RWPE2 (cell line): ENCODE data around the gene KLHL26.

Experiments
- ATAC-seq: fragments of 200-7000 bp; cut with Tn5 transposase; 3 replicates; pipeline ENCODE4 v1.9.1; 2021; ENCODE audit warnings: low read depth
- DNase-seq: peaks from one replicate; pipeline ENCODE4 v3.0.0-alpha.2; 2020; ENCODE audit warnings: low spot score
- H3K27ac ChIP-seq: fragments of 450-650 bp; 2 replicates; pipeline ENCODE4 v1.5.1; 2017; ENCODE audit warnings: mild to moderate bottlenecking; ENCODE audit not compliant: poor library complexity, severe bottlenecking
- H3K27me3 ChIP-seq: fragments of 250-450 bp; sonication (Bioruptor Pico); 2 replicates; pipeline ENCODE4 v1.5.1; 2021; ENCODE audit warnings: mild to moderate bottlenecking, moderate library complexity; ENCODE audit not compliant: insufficient read depth, poor library complexity, severe bottlenecking
- H3K36me3 ChIP-seq: fragments of 250-450 bp; sonication (Bioruptor Pico); 2 replicates; pipeline ENCODE4 v1.5.1; 2020; ENCODE audit warnings: low read depth, mild to moderate bottlenecking, moderate library complexity
- H3K4me1 ChIP-seq: fragments of 250-450 bp; sonication (Bioruptor Pico); 2 replicates; pipeline ENCODE4 v1.5.1; 2021; ENCODE audit warnings: mild to moderate bottlenecking, moderate library complexity; ENCODE audit not compliant: insufficient read depth, poor library complexity, severe bottlenecking
- H3K4me3 ChIP-seq: fragments of 250-450 bp; sonication (Bioruptor Pico); 2 replicates; pipeline ENCODE4 v1.5.1; 2021; ENCODE audit warnings: mild to moderate bottlenecking, moderate library complexity; ENCODE audit not compliant: severe bottlenecking
- H3K9me3 ChIP-seq: fragments of 250-450 bp; sonication (Bioruptor Pico); 2 replicates; pipeline ENCODE4 v1.5.1; 2021; ENCODE audit warnings: mild to moderate bottlenecking, moderate library complexity; ENCODE audit not compliant: severe bottlenecking
- TF ChIP-seq, protein P1 (sequence below): fragments of 450-650 bp; IDR thresholded peaks from one replicate; pipeline ENCODE4 v1.5.1; 2017; ENCODE audit warnings: mild to moderate bottlenecking, moderate library complexity; ENCODE audit not compliant: poor library complexity, severe bottlenecking

The KLHL26 gene

GRCh38 chr19:18672044-18672451 is 35.2 kb downstream of the KLHL26 start:
- no peak for ATAC-seq
- H3K4me3 ChIP-seq = no peak overlapping the region

DNA sequence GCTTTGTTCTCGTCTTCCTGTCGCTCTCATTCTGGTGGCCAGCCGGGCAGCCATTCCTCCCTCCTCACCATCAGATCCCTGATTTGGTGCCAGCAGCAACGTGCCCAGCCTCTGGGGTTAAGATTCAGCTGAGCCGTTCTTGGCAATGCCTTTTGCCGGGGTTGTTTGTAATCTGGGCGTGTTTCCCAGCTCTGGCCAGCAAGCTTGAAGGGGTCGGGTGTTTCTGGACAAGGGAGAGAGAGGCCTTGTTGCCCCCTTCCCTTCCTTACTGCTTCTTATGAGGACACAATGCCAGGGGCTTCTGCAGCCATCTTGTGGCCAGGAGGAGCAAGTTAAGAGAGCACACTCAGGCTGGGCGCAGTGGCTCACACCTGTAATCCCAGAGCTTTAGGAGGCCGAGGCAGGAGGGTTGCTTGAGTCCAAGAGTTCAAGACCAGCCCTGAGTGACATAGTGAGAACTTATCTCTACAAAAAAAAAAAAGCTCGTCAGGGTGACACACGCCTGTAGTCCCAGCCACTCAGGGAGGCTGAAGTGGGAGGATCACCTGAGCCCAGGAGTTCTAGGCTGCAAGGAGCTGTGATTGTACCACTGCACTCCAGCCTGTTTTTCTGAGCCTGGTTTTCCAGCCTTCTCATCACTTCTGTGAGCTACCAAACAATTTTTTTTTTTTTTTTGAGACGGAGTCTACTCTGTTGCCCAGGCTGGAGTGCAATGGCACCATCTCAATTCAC is 35.9 kb downstream of the KLHL26 start:
- Histone ChIP-seq H3K27me3 (no peaks in the 10 kb centered on the region), H3K27ac (no peak overlapping the region), H3K36me3 (no peaks in the 10 kb centered on the region), H3K9me3 (no peaks in the 10 kb centered on the region), H3K4me1 (peaks cover 6% of the 10 kb centered on the region), H3K4me3 (no peak overlapping the region)
- DNase-seq (no peak), ATAC-seq (peak; percentile 28; the same call in 1 of the 3 replicates)
- TF ChIP-seq, protein P1, sequence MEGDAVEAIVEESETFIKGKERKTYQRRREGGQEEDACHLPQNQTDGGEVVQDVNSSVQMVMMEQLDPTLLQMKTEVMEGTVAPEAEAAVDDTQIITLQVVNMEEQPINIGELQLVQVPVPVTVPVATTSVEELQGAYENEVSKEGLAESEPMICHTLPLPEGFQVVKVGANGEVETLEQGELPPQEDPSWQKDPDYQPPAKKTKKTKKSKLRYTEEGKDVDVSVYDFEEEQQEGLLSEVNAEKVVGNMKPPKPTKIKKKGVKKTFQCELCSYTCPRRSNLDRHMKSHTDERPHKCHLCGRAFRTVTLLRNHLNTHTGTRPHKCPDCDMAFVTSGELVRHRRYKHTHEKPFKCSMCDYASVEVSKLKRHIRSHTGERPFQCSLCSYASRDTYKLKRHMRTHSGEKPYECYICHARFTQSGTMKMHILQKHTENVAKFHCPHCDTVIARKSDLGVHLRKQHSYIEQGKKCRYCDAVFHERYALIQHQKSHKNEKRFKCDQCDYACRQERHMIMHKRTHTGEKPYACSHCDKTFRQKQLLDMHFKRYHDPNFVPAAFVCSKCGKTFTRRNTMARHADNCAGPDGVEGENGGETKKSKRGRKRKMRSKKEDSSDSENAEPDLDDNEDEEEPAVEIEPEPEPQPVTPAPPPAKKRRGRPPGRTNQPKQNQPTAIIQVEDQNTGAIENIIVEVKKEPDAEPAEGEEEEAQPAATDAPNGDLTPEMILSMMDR = peak; percentile 26

More at GRCh38 chr19:18672044-18672451, 35.2 kb downstream of the KLHL26 start:
- TF ChIP-seq, protein P1 = no peak
- no peaks in the 10 kb centered on the region for H3K4me1 ChIP-seq
- no peaks in the 10 kb centered on the region for H3K27me3 ChIP-seq
- no peaks in the 10 kb centered on the region for H3K36me3 ChIP-seq
- H3K27ac ChIP-seq = no peak overlapping the region
- no peak for DNase-seq
- no peaks in the 10 kb centered on the region for H3K9me3 ChIP-seq

DNA sequence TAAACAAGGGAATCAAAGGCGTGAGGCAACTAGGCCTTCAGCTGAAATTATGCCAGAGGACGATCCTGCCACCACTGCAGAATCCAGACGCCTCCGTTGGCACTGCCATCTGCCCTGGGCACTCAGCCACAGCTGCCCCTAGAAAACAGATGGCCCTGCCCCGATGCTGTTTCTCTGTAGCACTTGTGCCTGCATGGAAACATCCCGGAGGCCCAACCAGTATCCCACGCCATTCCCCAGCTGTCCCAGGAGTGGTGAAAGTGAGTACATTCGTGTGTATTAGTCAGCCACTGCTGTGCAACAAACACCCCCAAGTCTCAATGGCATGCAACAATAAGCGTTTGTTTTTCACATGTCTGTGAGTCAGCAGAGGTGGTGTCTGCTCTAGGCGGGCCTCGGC is 37.8 kb downstream of the KLHL26 start:
- no peak overlapping the region for H3K4me3 ChIP-seq
- no peaks in the 10 kb centered on the region for H3K27me3 ChIP-seq
- DNase-seq = no peak
- TF ChIP-seq, protein P1 = no peak
- H3K27ac ChIP-seq = no peak overlapping the region
- H3K36me3 ChIP-seq = no peaks in the 10 kb centered on the region
- H3K9me3 ChIP-seq = no peaks in the 10 kb centered on the region
- ATAC-seq = no peak
- peaks cover 15% of the 10 kb centered on the region for H3K4me1 ChIP-seq

- TF ChIP-seq, protein P1 = peak; percentile 32
- H3K27ac ChIP-seq = no peak overlapping the region
- no peak for DNase-seq
Measured at GRCh38 chr19:18675779-18676178, 39.0 kb downstream of the KLHL26 start.

GRCh38 chr19:18676692-18677091 is 39.9 kb downstream of the KLHL26 start:
- Histone ChIP-seq H3K4me3 (no peak overlapping the region), H3K4me1 (peaks cover 15% of the 10 kb centered on the region), H3K27ac (no peak overlapping the region), H3K36me3 (no peaks in the 10 kb centered on the region), H3K9me3 (no peaks in the 10 kb centered on the region), H3K27me3 (no peaks in the 10 kb centered on the region)
- TF ChIP-seq, protein P1 = no peak
- no peak for ATAC-seq
- no peak for DNase-seq

More at GRCh38 chr19:18675779-18676178, 39.0 kb downstream of the KLHL26 start:
- no peak overlapping the region for H3K4me3 ChIP-seq
- H3K27me3 ChIP-seq = no peaks in the 10 kb centered on the region
- peaks cover 15% of the 10 kb centered on the region for H3K4me1 ChIP-seq
- H3K9me3 ChIP-seq = no peaks in the 10 kb centered on the region
- no peak for ATAC-seq
- H3K36me3 ChIP-seq = no peaks in the 10 kb centered on the region
